GM23248 (cell line): Measurements from ENCODE around the gene OR6V1. TPM values are rescaled to one million over a fixed set of nuclear protein-coding genes. Genes with fewer than 3 reads are reported as not detected.
A peak's percentile ranks its signal among the peaks of the same experiment; 100 is the strongest.

Experiments used
- DNase-seq: peaks from one replicate; pipeline ENCODE4 v3.0.0-alpha.2; 2015
- H2AFZ ChIP-seq: fragments of 200-600 bp; sonication (generic); 2 replicates; pipeline ENCODE4 v1.6.1; 2016; ENCODE audit warnings: antibody characterized with exemption
- H3F3A ChIP-seq: fragments of 200-600 bp; sonication (generic); 2 replicates; pipeline ENCODE4 v1.6.1; 2016; ENCODE audit warnings: mild to moderate bottlenecking, antibody characterized with exemption, mixed run types; ENCODE audit not compliant: insufficient read depth
- H3K27ac ChIP-seq: fragments of 200-600 bp; sonication (generic); 2 replicates; pipeline ENCODE4 v1.5.1; 2016; ENCODE audit warnings: mild to moderate bottlenecking
- H3K27me3 ChIP-seq: fragments of 200-600 bp; sonication (generic); replicated peaks from 2 replicates; pipeline ENCODE4 v1.6.1; 2016; ENCODE audit warnings: mild to moderate bottlenecking; ENCODE audit not compliant: insufficient read depth
- H3K36me3 ChIP-seq: fragments of 200-600 bp; sonication (generic); 2 replicates; pipeline ENCODE4 v1.6.1; 2016; ENCODE audit warnings: low read depth, mild to moderate bottlenecking
- H3K4me1 ChIP-seq: fragments of 200-600 bp; sonication (generic); 2 replicates; pipeline ENCODE4 v1.6.1; 2016; ENCODE audit warnings: mild to moderate bottlenecking; ENCODE audit not compliant: insufficient read depth
- H3K4me2 ChIP-seq: fragments of 200-600 bp; sonication (generic); one replicate; pipeline ENCODE4 v1.6.1; 2016; ENCODE audit warnings: mild to moderate bottlenecking; ENCODE audit not compliant: unreplicated experiment
- H3K4me3 ChIP-seq: fragments of 200-600 bp; sonication (generic); 2 replicates; pipeline ENCODE4 v1.5.1; 2016; ENCODE audit warnings: mild to moderate bottlenecking
- H3K79me2 ChIP-seq: fragments of 200-600 bp; sonication (generic); 2 replicates; pipeline ENCODE4 v1.6.1; 2016; ENCODE audit warnings: mild to moderate bottlenecking; ENCODE audit not compliant: insufficient read depth
- H3K9ac ChIP-seq: fragments of 200-600 bp; sonication (generic); 2 replicates; pipeline ENCODE4 v1.6.1; 2016; ENCODE audit warnings: mild to moderate bottlenecking
- H3K9me2 ChIP-seq: fragments of 200-600 bp; sonication (generic); 2 replicates; pipeline ENCODE4 v1.6.1; 2016; ENCODE audit warnings: mixed run types, mild to moderate bottlenecking, moderate library complexity; ENCODE audit not compliant: insufficient read depth
- H3K9me3 ChIP-seq: fragments of 200-600 bp; sonication (generic); one replicate; pipeline ENCODE4 v1.6.1; 2017; ENCODE audit warnings: low read depth
- H4K20me1 ChIP-seq: fragments of 200-600 bp; sonication (generic); 2 replicates; pipeline ENCODE4 v1.6.0; 2016; ENCODE audit not compliant: insufficient read depth
- EZH2 ChIP-seq: fragments of 200-600 bp; sonication (generic); IDR thresholded peaks from 2 replicates; pipeline ENCODE4 v1.6.1; 2018; ENCODE audit warnings: antibody characterized with exemption, mild to moderate bottlenecking; ENCODE audit not compliant: insufficient read depth, poor library complexity, severe bottlenecking
- EZH2phosphoT487 ChIP-seq: fragments of 200-600 bp; sonication (generic); IDR thresholded peaks from 2 replicates; pipeline ENCODE4 v1.6.1; 2018; ENCODE audit warnings: antibody characterized with exemption, moderate library complexity, mild to moderate bottlenecking, low read depth; ENCODE audit not compliant: insufficient read depth
- WGBS, 2 experiments: methylation state at CpG; one replicate each; pipeline ENCODE4 v1.1.6; 2015 to 2017; ENCODE audit warnings: low lambda C conversion rate in 2 of 2, low coverage in 1 of 2; ENCODE audit errors: missing lambda C conversion rate in 2 of 2; 5-methylcytosine and 5-hydroxymethylcytosine counted together
- in situ Hi-C: fragments of 300-500 bp; cut with MboI; formaldehyde crosslinking; loops from 2 replicates; pipeline ENCODE4 v1.15.0; 2020
- polyA plus RNA-seq: library from polyadenylated mRNA; unstranded; fragments of >200 nt; fragmentation: Nextera tagmentation; extraction: Ambion mirVana; gene quantifications from 2 replicates; pipeline ENCODE4 v1.2.1, GENCODE V29; 2016
- total RNA-seq: library from RNA; depleted of rRNA; stranded (reverse); fragments of >200 nt; shearing (Covaris generic); gene quantifications from 2 replicates; pipeline ENCODE4 v1.2.3, GENCODE V29; 2014; rRNA removed

OR6V1 gene
- total RNA-seq (not detected in 2 replicates), polyA plus RNA-seq (not detected in 2 replicates)

GRCh38 chr7:143052041-143052440 lies at the start of gene OR6V1:
Gene OR6V1 (plus strand): TSS chr7:143052341. CDS start chr7:143052341, 0 bp downstream.
- no peak within 1 kb of the TSS for H3K4me3 ChIP-seq
- no peaks in the 10 kb centered on the region for H3K36me3 ChIP-seq
- H3K79me2 ChIP-seq, result no peaks in the 10 kb centered on the region
- no peaks in the 10 kb centered on the region for H3K9me2 ChIP-seq
- no peaks in the 10 kb centered on the region for H4K20me1 ChIP-seq
- no peaks in the 10 kb centered on the region for H3F3A ChIP-seq
- no peaks in the 10 kb centered on the region for H3K4me1 ChIP-seq
- in situ Hi-C loops, result no loop called here
- no peak within 1 kb of the TSS for H2AFZ ChIP-seq
- H3K4me2 ChIP-seq, result no peak within 1 kb of the TSS
- no peak within 1 kb of the TSS for H3K9ac ChIP-seq
- H3K9me3 ChIP-seq, result no peaks in the 10 kb centered on the region
- H3K27ac ChIP-seq, result no peak within 1 kb of the TSS
- TF ChIP-seq EZH2phosphoT487, result no peak
- TF ChIP-seq EZH2, result no peak
- WGBS, 2 experiments, result 40 to 43% methylated on average over 4 of the region's 4 CpGs
- peaks cover 13% of the 10 kb centered on the region for H3K27me3 ChIP-seq
- DNase-seq, result no peak

- Histone ChIP-seq H3K36me3 (no peaks in the 10 kb centered on the region), H3K4me3 (peak overlapping the region; percentile 65), H3K9me2 (no peaks in the 10 kb centered on the region), H3K4me2 (peak overlapping the region; percentile 71), H2AFZ (peak overlapping the region; percentile 97), H3K79me2 (no peaks in the 10 kb centered on the region), H3K27ac (no peak overlapping the region), H3K9ac (no peak overlapping the region), H3K9me3 (no peaks in the 10 kb centered on the region), H4K20me1 (no peaks in the 10 kb centered on the region), H3K27me3 (0 out of 2 replicates have a peak, but pooled peaks cover 16% of the 10 kb centered on the region), H3F3A (no peaks in the 10 kb centered on the region), H3K4me1 (no peaks in the 10 kb centered on the region)
- in situ Hi-C loops, result no loop called here
- no peak for TF ChIP-seq EZH2phosphoT487
- TF ChIP-seq EZH2, result no peak
- no peak for DNase-seq
- 68 to 75% methylated on average over 5 of the region's 5 CpGs for WGBS, 2 experiments
Observed at GRCh38 chr7:143002898-143003297, 49.2 kb upstream of the OR6V1 start.

- in situ Hi-C loops, result no loop called here
- Histone ChIP-seq H4K20me1 (no peaks in the 10 kb centered on the region), H3K9me2 (no peaks in the 10 kb centered on the region), H3K9ac (no peak overlapping the region), H3F3A (no peaks in the 10 kb centered on the region), H3K4me3 (peak overlapping the region; percentile 65), H3K79me2 (no peaks in the 10 kb centered on the region), H3K27ac (no peak overlapping the region), H2AFZ (peak overlapping the region; percentile 97), H3K36me3 (no peaks in the 10 kb centered on the region), H3K4me2 (peak overlapping the region; percentile 71), H3K9me3 (no peaks in the 10 kb centered on the region), H3K4me1 (no peaks in the 10 kb centered on the region), H3K27me3 (0 out of 2 replicates have a peak, but pooled peaks cover 16% of the 10 kb centered on the region)
- DNase-seq, result peak; percentile 62
- 33 to 40% methylated on average over 6 of the region's 6 CpGs for WGBS, 2 experiments
- TF ChIP-seq EZH2 (no peak), EZH2phosphoT487 (no peak)
Observed at GRCh38 chr7:143003393-143004051, 48.6 kb upstream of the OR6V1 start.

GRCh38 chr7:143005632-143006260 lies 46.4 kb upstream of the OR6V1 start:
- Histone ChIP-seq H3K9ac (no peak overlapping the region), H3K4me1 (no peaks in the 10 kb centered on the region), H2AFZ (no peak overlapping the region), H3F3A (no peaks in the 10 kb centered on the region), H3K9me3 (no peaks in the 10 kb centered on the region), H3K9me2 (no peaks in the 10 kb centered on the region), H3K27me3 (0 out of 2 replicates have a peak, but pooled peaks cover 16% of the 10 kb centered on the region), H3K27ac (no peak overlapping the region), H3K4me2 (no peak overlapping the region), H4K20me1 (no peaks in the 10 kb centered on the region), H3K36me3 (no peaks in the 10 kb centered on the region), H3K79me2 (no peaks in the 10 kb centered on the region), H3K4me3 (no peak overlapping the region)
- no peak for TF ChIP-seq EZH2
- no peak for TF ChIP-seq EZH2phosphoT487
- 32 to 33% methylated on average over 6 of the region's 6 CpGs for WGBS, 2 experiments
- in situ Hi-C loops, result loop anchor here (5.0 kb wide), 1 partner anchor 207 kb away; no protein-coding TSS in a partner anchor
- DNase-seq, result no peak
